GM19239 (cell line): Measurements from ENCODE around the gene DZANK1.
A peak's percentile ranks its signal among the peaks of the same experiment; 100 is the strongest.
"Not testable (repeated sequence)": the region's sequence is repeated elsewhere in the genome, so short reads cannot be mapped to it uniquely, and the experiment has no call there.

Source experiments
- DNase-seq: peaks from one replicate; pipeline ENCODE4 v3.0.0; 2011; ENCODE audit warnings: low spot score; ENCODE audit not compliant: insufficient read length
- FAIRE-seq: peaks from 2 replicates; lab custom pipeline; 2011; peaks lifted over from hg19 to GRCh38; lab: Jason Lieb, UNC

The DZANK1 gene

DNA sequence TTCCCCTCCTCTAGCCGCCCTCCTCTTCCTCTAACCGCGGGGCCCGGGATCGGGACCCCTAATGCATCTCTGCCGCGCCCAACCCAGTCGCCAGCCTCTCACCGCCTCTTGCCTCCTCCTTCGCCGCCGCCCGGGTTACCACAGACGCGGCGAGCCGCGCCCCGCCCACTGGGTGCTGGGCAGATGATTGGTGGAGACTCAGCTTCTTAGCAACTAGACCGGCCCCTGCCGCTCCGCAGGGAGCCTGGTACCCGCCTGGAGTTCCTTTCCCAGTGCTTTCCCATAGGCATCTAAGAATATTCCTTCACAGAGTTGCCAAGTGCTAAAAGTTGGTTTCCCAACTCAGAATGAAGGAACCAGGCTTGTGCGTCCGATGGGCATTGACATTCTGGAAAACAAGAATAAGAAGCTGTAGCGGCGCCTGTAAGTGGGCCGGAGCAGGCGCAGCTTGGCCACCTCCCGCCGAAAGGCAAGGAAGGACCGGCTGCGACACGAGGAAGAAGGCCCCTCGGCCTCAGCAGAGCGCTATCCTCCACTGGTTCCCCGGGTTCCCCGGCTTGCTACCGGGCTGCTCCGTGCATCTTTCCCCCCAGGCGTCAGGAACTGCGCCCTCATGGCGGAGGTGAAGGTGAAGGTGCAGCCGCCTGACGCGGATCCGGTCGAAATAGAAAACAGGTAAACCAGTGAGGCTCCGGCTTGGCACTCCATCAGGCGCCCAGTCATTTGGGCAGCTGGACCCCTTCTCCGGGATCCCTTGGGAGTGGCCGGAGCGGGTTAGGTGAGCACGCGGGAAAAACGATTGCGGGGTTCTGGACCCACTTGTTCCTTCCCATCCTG lies at the start of gene DZANK1, which contains the start of gene POLR3F:
DZANK1 (minus strand) TSS at position 137 of the 837 bp plus-strand sequence. CDS start 1,672 bp downstream, outside the sequence.
POLR3F (plus strand) TSS at position 497 of the 837 bp plus-strand sequence; CDS start at position 614, 117 bp downstream.
- peak; percentile 97 for FAIRE-seq
- DNase-seq = peak; percentile 91

DNA sequence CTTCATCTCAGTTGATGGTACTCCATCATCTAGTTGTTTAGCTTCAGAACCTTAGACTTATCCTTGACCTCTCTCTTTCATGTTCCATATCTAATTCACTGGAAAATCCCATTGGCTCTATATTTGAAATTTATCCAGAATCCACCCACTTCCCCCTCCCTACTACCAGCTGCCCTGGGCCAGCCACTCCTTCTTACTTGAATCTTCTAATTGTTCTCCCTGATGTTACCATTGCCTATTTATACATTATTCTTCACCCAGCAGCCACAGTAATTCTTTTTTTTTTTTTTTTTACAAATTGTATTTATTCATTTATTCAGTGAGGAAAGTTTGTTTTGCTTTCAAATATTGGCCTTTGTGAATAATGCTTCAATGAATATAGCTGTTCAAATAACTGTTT lies 49.1 kb upstream of the DZANK1 start:
- DNase-seq = no peak
- no peak for FAIRE-seq

DNA sequence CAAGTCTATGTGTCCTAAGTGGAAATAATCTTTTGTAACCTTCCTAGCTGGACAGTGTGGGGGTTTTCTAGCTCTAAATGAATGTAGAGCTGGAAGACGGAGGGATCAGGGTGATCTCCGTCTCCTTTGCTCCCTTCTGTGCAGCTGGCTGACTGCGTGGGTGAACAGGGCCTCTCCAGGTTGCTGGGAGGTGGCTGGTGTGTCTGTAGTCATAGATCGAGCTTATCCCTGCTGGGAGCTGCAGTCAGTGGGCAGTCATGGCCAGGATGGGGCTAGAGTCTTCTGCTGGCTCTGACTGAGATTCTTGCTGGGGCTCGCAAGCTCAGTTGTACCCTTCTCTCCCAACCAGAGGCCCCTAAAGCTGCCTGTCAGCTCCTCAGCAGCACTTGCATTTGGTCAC lies 47.3 kb upstream of the DZANK1 start:
- DNase-seq (no peak), FAIRE-seq (no peak)

DNA sequence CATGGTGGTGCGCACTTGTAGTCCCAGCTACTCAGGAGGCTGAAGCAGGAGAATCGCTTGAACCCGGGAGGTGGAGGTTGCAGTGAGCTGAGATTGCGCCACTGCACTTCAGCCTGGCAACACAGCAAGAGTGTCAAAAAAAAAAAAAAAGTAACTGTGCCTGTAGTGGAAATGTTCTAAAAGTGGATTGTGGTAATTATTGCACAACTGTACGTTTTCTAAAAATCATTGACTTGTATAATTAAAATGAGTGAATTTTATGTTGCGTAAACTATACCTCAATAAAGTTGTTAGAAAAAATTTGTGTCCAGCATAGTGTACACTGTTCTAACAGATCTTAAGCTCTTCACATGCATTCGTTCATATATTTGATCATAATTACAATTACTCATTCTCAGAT lies 46.4 kb upstream of the DZANK1 start:
- FAIRE-seq (no peak), DNase-seq (no peak)

DNA sequence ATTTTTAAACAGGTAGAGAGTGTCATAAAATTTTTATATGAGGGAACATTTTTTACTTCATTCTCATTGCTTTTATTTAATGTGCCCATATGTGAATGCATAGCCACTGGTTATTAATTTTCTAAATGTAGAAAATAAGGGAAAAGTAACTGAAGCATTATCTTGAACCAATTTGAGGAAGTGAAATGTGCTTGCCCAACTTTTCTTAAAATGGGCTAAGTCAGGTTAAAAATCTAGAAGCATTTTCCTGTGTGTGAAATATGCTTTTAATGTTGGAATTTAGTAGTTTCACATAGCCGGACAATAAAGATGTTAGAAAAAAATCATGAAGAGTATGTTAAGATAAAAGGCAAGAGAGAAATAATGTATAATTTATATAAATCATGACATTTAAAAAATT lies 44.7 kb upstream of the DZANK1 start:
- FAIRE-seq (no peak), DNase-seq (no peak)

DNA sequence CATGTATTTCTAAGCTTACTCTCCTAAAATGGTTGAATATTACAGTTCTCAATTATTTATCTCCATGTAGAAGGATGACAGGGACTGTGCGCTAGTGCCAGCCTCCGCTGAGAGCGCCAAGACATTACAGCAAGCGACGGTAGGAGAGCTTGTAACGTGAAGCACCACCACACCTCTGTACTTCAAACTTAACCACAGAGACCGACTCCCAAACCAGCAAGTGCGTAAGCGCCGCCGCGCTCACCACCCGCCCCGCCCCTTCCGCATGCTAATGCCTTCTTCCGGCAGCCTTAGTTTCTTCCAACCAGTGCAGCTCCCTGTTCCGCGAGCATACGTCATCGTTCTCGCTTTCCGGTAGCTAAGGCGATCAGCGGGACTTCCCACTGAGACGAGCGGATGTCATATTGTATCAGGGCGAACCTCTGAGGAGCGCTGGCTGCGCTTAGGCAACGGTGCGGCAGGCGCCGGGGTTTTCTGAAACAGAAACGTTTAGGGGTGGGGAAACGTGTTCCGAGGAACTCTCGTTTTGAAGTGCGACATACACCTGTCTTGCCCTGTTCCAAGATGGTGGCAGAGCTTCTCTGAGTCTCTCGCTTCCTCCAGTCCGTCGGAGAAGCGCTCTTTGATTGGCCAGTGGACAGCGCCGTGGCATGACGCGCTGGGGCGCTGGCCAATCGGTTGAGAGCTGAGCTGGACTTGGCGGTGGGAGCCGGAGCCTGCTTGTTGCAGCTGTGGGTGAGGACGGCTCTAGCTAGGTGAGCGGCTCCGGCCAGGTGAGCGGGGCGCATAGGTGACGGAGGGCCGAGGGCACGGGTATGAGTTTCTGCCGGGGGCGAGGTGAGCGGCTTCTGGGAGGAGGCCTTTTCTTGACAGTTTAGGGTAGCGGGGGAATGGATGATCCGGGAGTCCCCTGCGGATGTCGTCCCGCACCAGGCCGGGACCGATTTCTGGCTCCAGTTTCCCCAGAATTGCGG lies 40.7 kb upstream of the DZANK1 start, which contains the start of gene SEC23B:
SEC23B (plus strand) TSS at position 723 of the 974 bp plus-strand sequence. CDS start 2,896 bp downstream, outside the sequence.
- FAIRE-seq = peak; percentile 97
- peak; percentile 79 for DNase-seq

DNA sequence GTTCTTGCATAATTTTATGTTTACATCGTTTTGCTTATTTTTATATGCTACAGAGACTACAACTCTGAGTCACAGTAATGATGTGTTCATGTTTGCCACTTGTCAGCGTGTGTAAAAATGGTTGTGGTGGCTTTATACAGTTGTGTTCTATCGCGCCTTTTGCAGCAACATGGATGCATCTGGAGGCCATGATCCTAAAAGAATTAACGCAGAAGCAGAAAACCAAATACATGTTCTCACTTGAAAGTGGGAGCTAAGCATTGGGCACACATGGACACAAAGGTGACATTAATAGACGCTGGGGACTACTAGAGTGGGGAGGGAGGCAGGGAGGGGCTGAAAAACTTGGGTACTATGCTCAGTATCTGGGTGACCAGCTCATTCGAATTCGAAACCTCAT lies 39.9 kb upstream of the DZANK1 start:
- DNase-seq (no peak), FAIRE-seq (no peak)

DNA sequence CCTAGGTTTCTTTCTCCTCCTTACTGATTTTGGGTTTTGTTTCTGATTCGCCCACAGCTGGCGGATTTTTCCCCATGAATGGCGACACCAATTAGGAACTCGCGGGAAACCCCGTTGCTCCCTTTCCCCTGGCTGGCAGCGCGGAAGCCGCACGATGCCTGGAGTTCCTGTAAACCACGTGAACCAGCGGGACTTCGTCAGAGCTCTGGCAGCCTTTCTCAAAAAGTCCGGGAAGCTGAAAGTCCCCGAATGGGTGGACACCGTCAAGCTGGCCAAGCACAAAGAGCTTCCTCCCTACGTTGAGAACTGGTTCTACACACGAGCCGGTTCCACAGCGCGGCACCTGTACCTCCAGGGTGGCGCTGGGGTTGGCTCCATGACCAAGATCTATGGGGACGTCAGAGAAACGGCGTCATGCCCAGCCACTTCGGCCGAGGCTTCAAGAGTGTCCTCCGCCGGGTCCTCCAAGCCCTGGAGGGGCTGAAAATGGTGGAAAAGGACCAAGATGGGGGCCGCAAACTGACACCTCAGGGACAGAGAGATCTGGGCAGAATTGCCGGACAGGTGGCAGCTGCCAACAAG lies 37.7 kb upstream of the DZANK1 start:
- no peak for FAIRE-seq
- DNase-seq = no peak

DNA sequence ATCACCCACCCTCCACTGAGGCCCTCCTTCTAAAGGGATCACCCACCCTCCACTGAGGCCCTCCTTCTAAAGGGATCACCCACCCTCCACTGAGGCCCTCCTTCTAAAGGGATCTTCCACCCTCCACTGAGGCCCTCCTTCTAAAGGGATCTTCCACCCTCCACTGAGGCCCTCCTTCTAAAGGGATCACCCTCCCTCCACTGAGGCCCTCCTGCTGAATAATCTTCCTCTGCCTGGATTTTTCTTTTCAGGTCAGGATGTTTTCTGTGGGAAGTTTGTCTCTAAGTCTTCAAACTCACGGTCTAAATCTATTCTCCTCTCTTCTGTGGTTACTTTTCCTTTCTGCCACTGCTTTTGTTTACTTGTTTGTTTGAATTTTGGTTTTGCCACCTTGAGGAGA lies 34.8 kb upstream of the DZANK1 start:
- DNase-seq = not testable (repeated sequence)
- peak; percentile 14 for FAIRE-seq

DNA sequence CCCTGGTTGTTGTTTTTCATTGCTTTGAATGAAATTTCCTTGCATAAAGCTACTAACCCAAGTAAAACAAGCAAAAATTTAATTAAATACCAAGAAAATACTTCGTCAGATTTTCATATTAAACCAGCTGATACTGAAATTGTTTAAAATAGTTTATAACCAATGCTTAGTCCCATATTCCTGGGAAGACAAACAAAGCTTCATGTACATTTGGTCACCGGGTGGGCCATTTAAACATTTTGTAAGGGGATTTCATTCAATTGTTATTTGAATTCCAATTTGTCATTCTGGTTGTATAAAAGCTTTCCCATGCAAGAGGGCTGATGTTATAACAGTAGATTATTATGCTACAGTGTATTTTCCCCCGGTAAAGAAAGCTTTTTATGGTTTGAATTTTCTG lies 30.8 kb upstream of the DZANK1 start:
- DNase-seq = no peak
- no peak for FAIRE-seq

DNA sequence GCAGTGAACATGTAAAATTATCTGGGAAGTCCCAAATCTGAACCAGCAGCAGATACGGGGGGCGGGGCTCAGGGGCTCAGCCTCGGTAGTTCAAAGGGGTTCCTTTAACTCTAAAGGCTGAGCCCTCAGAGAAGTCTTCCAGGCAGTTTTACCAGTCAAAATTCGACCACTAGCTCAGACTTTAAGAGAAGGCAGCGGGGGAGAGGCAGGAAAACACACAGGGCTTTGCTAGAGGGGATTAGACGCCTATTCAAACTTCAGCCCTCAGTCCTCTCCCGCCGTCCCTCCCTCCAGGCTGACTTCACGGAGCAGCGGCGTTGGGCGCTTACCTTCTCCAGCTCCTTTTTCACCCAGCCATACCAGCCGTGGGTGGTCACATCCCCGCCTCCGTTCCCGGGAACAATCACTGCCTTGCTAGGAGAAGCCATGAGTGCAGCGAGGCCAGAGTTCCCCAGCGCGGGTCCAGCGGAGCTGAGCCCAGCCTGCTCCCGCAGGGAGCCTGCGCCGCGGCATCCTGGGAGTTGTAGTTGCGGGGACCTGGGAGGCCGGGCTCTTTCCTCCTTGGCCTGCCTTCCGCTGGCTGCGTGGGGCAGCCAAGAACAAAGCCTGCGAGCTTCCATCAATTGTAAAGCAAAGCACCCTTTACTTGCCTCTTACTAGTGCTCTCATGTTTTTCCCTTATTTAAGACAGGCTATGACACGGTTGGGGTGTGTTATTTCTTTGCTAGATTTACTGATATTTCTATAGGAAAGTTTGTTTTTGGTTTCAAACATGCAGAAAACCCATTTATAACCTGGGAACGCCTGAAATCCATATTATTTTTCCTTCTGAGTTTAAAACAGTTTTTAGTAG lies 30.1 kb upstream of the DZANK1 start, which contains the start of gene RBBP9:
RBBP9 (minus strand) TSS at position 486 of the 853 bp plus-strand sequence; CDS start at position 428, 58 bp downstream.
- peak; percentile 82 for FAIRE-seq

DNA sequence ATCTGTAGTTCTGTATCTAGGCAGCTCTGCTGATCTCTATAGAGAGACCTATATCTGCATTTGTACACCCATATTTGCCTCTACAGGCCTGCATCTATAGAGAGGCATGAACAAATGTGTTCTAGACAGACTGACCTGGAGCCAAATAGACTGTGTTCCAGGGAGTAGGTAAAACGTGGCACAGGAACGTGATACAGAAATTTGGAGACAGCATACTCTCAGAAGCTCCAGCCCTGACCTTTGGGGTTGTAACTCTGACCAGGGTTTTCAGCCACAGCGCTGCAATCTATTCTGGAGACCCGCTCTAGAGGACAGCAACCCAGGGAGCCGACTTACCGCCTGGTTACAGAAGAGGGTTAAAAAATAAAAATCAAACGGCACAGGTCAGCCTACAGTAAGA lies 29.2 kb upstream of the DZANK1 start:
- DNase-seq = no peak
- FAIRE-seq = no peak

More for the DNA sequence above, 30.1 kb upstream of the DZANK1 start, which contains the start of gene RBBP9:
- peak; percentile 68 for DNase-seq

DNA sequence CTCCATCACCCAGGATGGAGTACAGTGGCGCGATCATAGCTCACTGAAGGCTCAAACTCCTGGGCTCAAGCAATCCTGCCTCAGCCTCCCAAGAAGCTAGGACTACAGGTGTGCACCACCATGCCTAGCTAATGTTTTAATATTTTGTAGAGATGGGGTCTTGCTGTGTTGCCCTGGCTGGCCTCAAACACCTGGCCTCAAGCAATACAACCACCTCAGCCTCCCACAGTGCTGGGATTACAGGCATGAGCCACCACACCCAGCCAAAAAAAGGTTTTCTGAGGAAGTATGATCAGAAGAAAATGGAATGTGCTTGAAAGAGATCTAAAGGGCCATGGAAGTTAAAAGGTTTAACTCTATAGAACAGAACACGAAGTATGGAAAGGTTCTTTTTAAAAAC lies 21.5 kb upstream of the DZANK1 start:
- FAIRE-seq (no peak), DNase-seq (no peak)

DNA sequence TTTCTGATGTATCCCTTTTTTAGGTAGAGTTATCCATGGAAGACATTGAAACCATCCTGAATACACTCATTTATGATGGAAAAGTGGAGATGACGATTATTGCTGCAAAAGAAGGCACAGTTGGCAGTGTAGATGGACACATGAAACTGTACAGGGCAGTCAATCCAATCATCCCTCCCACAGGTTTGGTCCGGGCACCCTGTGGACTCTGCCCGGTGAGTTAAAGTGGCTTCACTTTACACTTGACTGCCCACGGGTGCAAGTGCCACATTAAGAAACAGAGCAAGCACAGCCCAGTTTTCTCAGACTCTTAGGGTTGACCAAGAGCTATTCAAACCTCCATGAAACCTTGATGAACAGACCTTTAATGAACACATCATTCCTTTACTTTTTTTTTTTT lies 14.8 kb upstream of the DZANK1 start:
- FAIRE-seq (no peak), DNase-seq (no peak)

DNA sequence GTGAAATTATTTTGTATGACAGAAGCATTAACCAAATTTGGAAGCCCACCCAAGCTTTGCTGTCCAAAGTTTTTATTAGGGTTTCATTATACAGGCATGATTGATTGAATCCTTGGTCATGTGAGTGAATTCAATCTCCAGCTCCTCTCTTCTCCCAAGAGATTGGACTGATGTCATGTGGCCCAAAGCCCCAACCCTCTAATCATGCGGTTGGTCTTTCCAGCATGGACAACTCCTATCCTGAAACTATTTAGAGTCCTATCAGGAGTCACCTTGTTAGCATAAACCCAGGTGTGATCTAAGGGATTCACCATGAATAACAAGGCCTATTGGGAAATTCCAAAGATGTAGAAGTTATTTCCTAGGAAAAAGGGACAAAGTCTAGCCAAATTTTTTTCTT lies 11.0 kb upstream of the DZANK1 start:
- DNase-seq = no peak
- FAIRE-seq = no peak

DNA sequence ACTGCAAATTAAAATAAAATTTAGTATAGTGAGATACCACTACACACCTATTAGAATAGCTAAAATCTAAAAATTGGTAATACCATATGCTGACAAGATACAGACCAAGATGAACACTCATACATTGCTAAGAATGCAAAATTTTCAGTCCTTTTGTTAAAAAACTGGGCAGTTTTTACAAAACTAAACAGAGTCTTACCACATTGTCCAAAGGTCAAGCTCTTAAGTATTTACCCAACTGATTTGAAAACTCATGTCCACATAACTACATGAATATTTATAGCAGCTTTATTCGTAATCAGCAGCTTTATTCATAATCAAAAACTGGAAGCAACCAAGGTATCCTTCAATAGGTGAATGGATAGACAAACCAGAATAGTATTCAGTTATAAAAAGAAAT lies 10.4 kb upstream of the DZANK1 start:
- no peak for FAIRE-seq
- no peak for DNase-seq

DNA sequence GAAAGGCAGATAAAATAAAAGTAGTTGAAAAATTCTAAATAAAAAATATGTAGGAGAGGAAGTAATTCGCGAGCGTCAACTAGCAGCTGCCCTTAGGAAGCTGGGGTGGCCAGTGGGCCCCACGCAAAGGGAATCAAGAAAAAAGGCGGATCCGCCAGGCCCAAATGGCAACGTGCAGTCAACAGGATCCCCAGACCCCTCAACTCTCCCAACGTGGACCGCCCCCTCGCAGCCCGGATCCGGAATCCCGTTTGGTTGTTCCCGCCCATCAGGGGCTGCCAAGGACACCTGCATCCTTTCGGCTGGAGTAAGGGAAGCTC lies 296 bp downstream of the DZANK1 start:
- DNase-seq (peak; percentile 2), FAIRE-seq (no peak)

DNA sequence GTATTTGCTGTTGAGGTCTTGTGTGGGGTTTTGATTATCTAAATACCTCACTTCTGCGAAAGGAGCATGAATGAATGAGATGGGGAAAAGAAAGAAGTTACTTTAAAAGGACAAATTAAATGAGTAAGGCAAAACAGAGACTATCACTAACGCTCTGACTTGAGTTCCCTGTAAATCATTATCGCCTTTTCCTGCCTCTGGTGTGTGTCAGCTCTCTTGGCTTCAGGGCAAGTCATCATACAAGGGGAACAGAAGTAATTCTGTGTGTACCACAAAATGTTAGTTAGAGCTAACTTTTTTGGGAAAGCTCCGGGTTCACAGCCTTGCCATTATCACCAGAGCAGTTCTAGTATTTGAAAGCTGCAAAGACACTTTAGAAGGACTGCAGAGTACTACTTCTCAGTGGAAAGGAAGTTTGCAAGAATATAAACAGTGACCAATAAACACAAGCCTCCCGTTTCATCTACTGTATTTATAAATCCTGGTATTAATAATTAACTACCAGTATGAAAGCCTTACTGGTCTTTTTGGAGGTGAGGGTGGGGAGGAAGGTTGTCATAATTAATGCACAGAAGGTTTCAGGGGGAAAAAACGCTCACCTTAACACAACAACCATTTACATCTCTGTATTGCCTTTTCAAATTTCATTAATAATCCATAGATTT lies 1.2 kb downstream of the DZANK1 start:
- peak; percentile 76 for FAIRE-seq
- DNase-seq = peak; percentile 3

DNA sequence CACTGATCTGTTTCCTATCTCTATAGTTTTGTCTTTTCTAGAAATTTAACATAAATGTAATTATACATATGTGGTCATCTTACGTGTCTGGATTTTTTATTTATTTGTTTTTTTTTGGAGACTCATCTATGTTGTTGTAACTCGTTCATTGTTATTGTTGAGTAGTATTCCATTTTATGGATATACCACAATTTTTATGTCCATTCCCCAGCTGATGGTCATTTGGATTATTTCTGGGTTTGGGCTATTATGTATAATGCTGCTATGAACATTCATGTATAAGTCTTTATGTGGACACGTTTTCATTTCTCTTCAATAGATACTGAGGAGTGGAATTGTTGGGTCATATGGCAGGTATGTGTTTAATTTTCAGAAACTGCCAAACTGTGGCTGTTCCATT lies 10.2 kb downstream of the DZANK1 start:
- FAIRE-seq (no peak), DNase-seq (no peak)
